Lung (tissue), 12 donors: ENCODE results near the gene IPO11. TPM values are rescaled to one million over a fixed set of nuclear protein-coding genes. Genes with fewer than 3 reads are reported as not detected.

Experiments used
- ATAC-seq: fragments of 200-7000 bp; cut with Tn5 transposase; one replicate; pipeline ENCODE4 v1.9.1; 2020; ENCODE audit warnings: moderate number of reproducible peaks; ENCODE audit not compliant: insufficient read depth, low FRiP score
- DNase-seq, 3 donors: peaks; one replicate each; pipeline ENCODE4 v3.0.0-alpha.2; 2013 to 2017
- H3K27ac ChIP-seq, 2 donors: one replicate each; pipeline ENCODE4 v1.5.1; 2013; ENCODE audit warnings: mild to moderate bottlenecking in 2 of 2, moderate library complexity in 2 of 2, control low read depth in 1 of 2, inconsistent platforms in 1 of 2, low read depth in 1 of 2, low read length in 1 of 2
- H3K27me3 ChIP-seq, 3 donors: one replicate each; pipeline ENCODE4 v1.5.1; 2013; ENCODE audit warnings: low read length in 2 of 3; ENCODE audit not compliant: control insufficient read depth in 3 of 3, insufficient read depth in 3 of 3
- H3K36me3 ChIP-seq, 4 donors: one replicate each; pipeline ENCODE4 v1.5.1; 2013; ENCODE audit warnings: low read length in 4 of 4, mild to moderate bottlenecking in 1 of 4, moderate library complexity in 1 of 4; ENCODE audit not compliant: control insufficient read depth in 4 of 4, insufficient read depth in 4 of 4
- H3K4me1 ChIP-seq, 5 donors: one replicate each; pipeline ENCODE4 v1.5.1; 2013; ENCODE audit warnings: low read length in 5 of 5, mild to moderate bottlenecking in 2 of 5, moderate library complexity in 1 of 5; ENCODE audit not compliant: control insufficient read depth in 5 of 5, insufficient read depth in 5 of 5
- H3K4me3 ChIP-seq: one replicate; pipeline ENCODE4 v1.5.1; 2013; ENCODE audit warnings: mild to moderate bottlenecking, control low read depth, moderate library complexity
- H3K9ac ChIP-seq, 2 donors: one replicate each; pipeline ENCODE4 v1.5.1; 2013; ENCODE audit warnings: low read length in 2 of 2, control low read depth in 1 of 2; ENCODE audit not compliant: insufficient read depth in 1 of 2
- H3K9me3 ChIP-seq, 4 donors: one replicate each; pipeline ENCODE4 v1.5.1; 2013; ENCODE audit warnings: low read length in 3 of 4, mild to moderate bottlenecking in 1 of 4, moderate library complexity in 1 of 4; ENCODE audit not compliant: control insufficient read depth in 4 of 4, insufficient read depth in 3 of 4
- CTCF ChIP-seq: IDR thresholded peaks from 2 replicates; pipeline ENCODE4 v1.5.1; 2012; ENCODE audit warnings: mild to moderate bottlenecking; ENCODE audit errors: control extremely low read depth, extremely low read depth
- WGBS, 2 donors: extraction: QIAGEN DNeasy Blood & Tissue Kit; methylation state at CpG; one replicate each; pipeline ENCODE4 v1.1.7; 2013; 5-methylcytosine and 5-hydroxymethylcytosine counted together
- polyA plus RNA-seq, 2 donors: library from polyadenylated mRNA; stranded (reverse); fragments of 200-250 nt; gene quantifications; one replicate each; pipeline ENCODE4 v1.2.1, GENCODE V29; 2013
- total RNA-seq, 2 donors: library from RNA; depleted of rRNA in 1 of 2; stranded (reverse); fragments of >200 nt in 1 of 2; gene quantifications; one replicate each; pipeline ENCODE4 v1.2.1, GENCODE V29; 2014 to 2021
- donor health status: control.
- donor health status: control.
- donor health status: Bipolar disorder and iron deficiency.
- donor health status: healthy.
- donor health status: DM: yes; HTN: yes; CAD: no.

The IPO11 gene
- total and polyA plus RNA-seq, 4 donors: 7.2 to 46.6 (median 25.5) TPM

GRCh38 chr5:62496876-62497275 lies 84.3 kb downstream of the IPO11 start:
- Histone ChIP-seq H3K27me3 (no peaks in the 10 kb centered on the region), H3K9me3 (no peaks in the 10 kb centered on the region), H3K4me3 (no peak overlapping the region), H3K9ac (no peak overlapping the region), H3K27ac (no peak overlapping the region), H3K4me1 (no peaks in the 10 kb centered on the region), H3K36me3 (peaks cover 8 to 24% (median 12%) of the 10 kb centered on the region in 4 donors)
- no peak for TF ChIP-seq CTCF
- WGBS, 2 donors: 96% methylated on average over 7 of the region's 7 CpGs
- no peak for DNase-seq
- no peak for ATAC-seq

GRCh38 chr5:62498961-62499360 lies 86.4 kb downstream of the IPO11 start:
- peaks cover 8 to 23% (median 12%) of the 10 kb centered on the region in 4 donors for H3K36me3 ChIP-seq
- no peaks in the 10 kb centered on the region for H3K27me3 ChIP-seq
- ATAC-seq: no peak
- no peak overlapping the region for H3K4me3 ChIP-seq
- 86 to 97% methylated on average over 9 of the region's 9 CpGs for WGBS, 2 donors
- H3K27ac ChIP-seq: no peak overlapping the region
- H3K9me3 ChIP-seq: no peaks in the 10 kb centered on the region
- H3K4me1 ChIP-seq: no peaks in the 10 kb centered on the region
- H3K9ac ChIP-seq: no peak overlapping the region
- no peak for DNase-seq
- no peak for TF ChIP-seq CTCF

GRCh38 chr5:62499756-62500155 lies 87.2 kb downstream of the IPO11 start:
- no peak for TF ChIP-seq CTCF
- no peak overlapping the region for H3K9ac ChIP-seq
- H3K27ac ChIP-seq: no peak overlapping the region
- peaks cover 8 to 23% (median 12%) of the 10 kb centered on the region in 4 donors for H3K36me3 ChIP-seq
- H3K4me3 ChIP-seq: no peak overlapping the region
- DNase-seq (no peak), ATAC-seq (no peak)
- no peaks in the 10 kb centered on the region for H3K4me1 ChIP-seq
- H3K27me3 ChIP-seq: no peaks in the 10 kb centered on the region
- WGBS, 2 donors: 97% methylated on average over 4 of the region's 4 CpGs
- H3K9me3 ChIP-seq: no peaks in the 10 kb centered on the region

- no peaks in the 10 kb centered on the region for H3K4me1 ChIP-seq
- no peak overlapping the region for H3K27ac ChIP-seq
- no peak overlapping the region for H3K4me3 ChIP-seq
- peaks cover 6 to 26% (median 12%) of the 10 kb centered on the region in 4 donors for H3K36me3 ChIP-seq
- TF ChIP-seq CTCF: no peak
- 96% methylated on average over 10 of the region's 10 CpGs for WGBS, 2 donors
- H3K27me3 ChIP-seq: no peaks in the 10 kb centered on the region
- no peaks in the 10 kb centered on the region for H3K9me3 ChIP-seq
- no peak overlapping the region for H3K9ac ChIP-seq
- no peak for DNase-seq
- ATAC-seq: no peak
These were observed 90.0 kb downstream of the IPO11 start for GRCh38 chr5:62502456-62503101.
